SK-N-SH (cell line): ENCODE data around the gene DHRS9. TPM values are rescaled to one million over a fixed set of nuclear protein-coding genes. Genes with fewer than 3 reads are reported as not detected.
"Not testable (repeated sequence)": the region's sequence is repeated elsewhere in the genome, so short reads cannot be mapped to it uniquely, and the experiment has no call there.

Experiments used
- CTCF ChIA-PET: fragments of 300-600, 350-600 bp; formaldehyde crosslinking; extraction: SDS; loops from one replicate; lab custom pipeline; 2021; lab: Yijun Ruan, JAX
- POLR2A ChIA-PET: fragments of 350-600 bp; sonication (Branson Sonifier 250); formaldehyde crosslinking; extraction: SDS; loops from one replicate; lab custom pipeline; 2020; ENCODE audit warnings: antibody characterized with exemption, inconsistent platforms; lab: Yijun Ruan, JAX
- DNase-seq: peaks from one replicate; pipeline ENCODE4 v3.0.0; 2012
- H2AFZ ChIP-seq: fragments of 200-600 bp; sonication (generic); 2 replicates; pipeline ENCODE4 v1.8.1; 2016; ENCODE audit warnings: antibody characterized with exemption, mild to moderate bottlenecking, low read depth
- H3F3A ChIP-seq: fragments of 200-600 bp; sonication (generic); replicated peaks from 2 replicates; pipeline ENCODE3; 2016; ENCODE audit warnings: antibody characterized with exemption, mild to moderate bottlenecking; ENCODE audit not compliant: insufficient read depth
- H3K27ac ChIP-seq, 2 experiments: fragments of 200-500 bp in 1 of 2; fragments of 200-600 bp in 1 of 2; sonication (Bioruptor generic) in 1 of 2; sonication (generic), shearing (Covaris generic) in 1 of 2; 2 replicates each; pipeline versions ENCODE4 v1.5.1 to v1.6.1; 2014 to 2016; ENCODE audit warnings: low read depth in 2 of 2, inconsistent platforms in 1 of 2, low read length in 1 of 2, mild to moderate bottlenecking in 1 of 2, mixed read lengths in 1 of 2
- H3K27me3 ChIP-seq: fragments of 200-600 bp; sonication (generic), shearing (Covaris generic); 2 replicates; pipeline ENCODE4 v1.6.1; 2016; ENCODE audit warnings: mixed run types; ENCODE audit not compliant: insufficient read depth
- H3K36me3 ChIP-seq, 2 experiments: fragments of 200-500 bp in 1 of 2; fragments of 200-600 bp in 1 of 2; sonication (Bioruptor generic) in 1 of 2; sonication (generic) in 1 of 2; replicated peaks in 1 of 2; 2 replicates each; pipeline versions ENCODE3 to v1.5.1; 2014 to 2016; ENCODE audit warnings: low read length in 1 of 2, mild to moderate bottlenecking in 1 of 2; ENCODE audit not compliant: insufficient read depth in 2 of 2, control insufficient read depth in 1 of 2
- H3K4me1 ChIP-seq, 2 experiments: fragments of 200-500 bp in 1 of 2; fragments of 200-600 bp in 1 of 2; sonication (Bioruptor generic) in 1 of 2; sonication (generic), shearing (Covaris generic) in 1 of 2; 2 replicates each; pipeline versions ENCODE4 v1.5.1 to v1.6.1; 2014 to 2016; ENCODE audit warnings: low read depth in 1 of 2, low read length in 1 of 2, mixed run types in 1 of 2; ENCODE audit not compliant: insufficient read depth in 2 of 2, control insufficient read depth in 1 of 2
- H3K4me2 ChIP-seq: fragments of 200-600 bp; sonication (generic), shearing (Covaris generic); 2 replicates; pipeline ENCODE4 v1.6.1; 2017; ENCODE audit warnings: mixed run types
- H3K4me3 ChIP-seq, 2 experiments: fragments of 200-500 bp in 1 of 2; fragments of 200-600 bp in 1 of 2; sonication (Bioruptor generic) in 1 of 2; sonication (generic), shearing (Covaris generic) in 1 of 2; 2 replicates each; pipeline versions ENCODE4 v1.5.1 to v1.8.1; 2014 to 2016; ENCODE audit warnings: low read depth in 2 of 2, inconsistent platforms in 1 of 2, low read length in 1 of 2, mild to moderate bottlenecking in 1 of 2, mixed read lengths in 1 of 2, moderate library complexity in 1 of 2
- H3K79me2 ChIP-seq: fragments of 200-600 bp; sonication (generic); 2 replicates; pipeline ENCODE4 v1.8.1; 2017; ENCODE audit warnings: mild to moderate bottlenecking; ENCODE audit not compliant: insufficient read depth
- H3K9ac ChIP-seq: fragments of 200-600 bp; sonication (generic); 2 replicates; pipeline ENCODE4 v1.6.1; 2017; ENCODE audit warnings: mixed run types
- H3K9me2 ChIP-seq: fragments of 200-600 bp; sonication (generic); 2 replicates; pipeline ENCODE4 v1.6.1; 2017; ENCODE audit warnings: mixed run types
- H3K9me3 ChIP-seq: fragments of 200-600 bp; sonication (generic); 2 replicates; pipeline ENCODE4 v1.6.1; 2017; ENCODE audit warnings: mixed run types, mild to moderate bottlenecking, moderate library complexity
- H4K20me1 ChIP-seq: fragments of 200-600 bp; sonication (generic); 2 replicates; pipeline ENCODE4 v1.6.1; 2017; ENCODE audit warnings: mild to moderate bottlenecking, mixed run types; ENCODE audit not compliant: insufficient read depth
- CHD2 ChIP-seq: fragments of 150-350 bp; IDR thresholded peaks from 2 replicates; pipeline ENCODE4 v1.6.1; 2018; ENCODE audit warnings: low read length; ENCODE audit not compliant: partially characterized antibody
- FOSL2 ChIP-seq: IDR thresholded peaks from 2 replicates; pipeline ENCODE4 v1.4.0; 2012; ENCODE audit warnings: low read depth, mild to moderate bottlenecking, moderate library complexity, borderline replicate concordance
- FOXJ3 ChIP-seq: sonication (generic); formaldehyde crosslinking; IDR thresholded peaks from 2 replicates; pipeline ENCODE4 v1.5.1; 2020; ENCODE audit warnings: mild to moderate bottlenecking, missing genetic modification reagents
- FOXM1 ChIP-seq: IDR thresholded peaks from 2 replicates; pipeline ENCODE4 v1.4.0; 2012; ENCODE audit warnings: low read depth, mild to moderate bottlenecking
- GABPA ChIP-seq: IDR thresholded peaks from 2 replicates; pipeline ENCODE4 v1.4.0; 2012; ENCODE audit warnings: low read depth, mild to moderate bottlenecking
- MEF2A ChIP-seq: IDR thresholded peaks from 2 replicates; pipeline ENCODE4 v1.4.0; 2012; ENCODE audit warnings: low read depth, borderline replicate concordance
- NFIC ChIP-seq: IDR thresholded peaks from 2 replicates; pipeline ENCODE4 v1.4.0; 2012; ENCODE audit warnings: borderline replicate concordance
- NRF1 ChIP-seq: IDR thresholded peaks from 2 replicates; pipeline ENCODE4 v1.6.1; 2012; ENCODE audit warnings: low read depth, mild to moderate bottlenecking, low read length
- POLR2AphosphoS5 ChIP-seq: IDR thresholded peaks from 2 replicates; pipeline ENCODE4 v1.6.1; 2012; ENCODE audit warnings: low read depth, low read length
- RAD21 ChIP-seq: IDR thresholded peaks from 2 replicates; pipeline ENCODE4 v1.6.1; 2012; ENCODE audit warnings: mild to moderate bottlenecking, low read length
- RCOR1 ChIP-seq: fragments of 150-350 bp; IDR thresholded peaks from 2 replicates; pipeline ENCODE4 v1.6.1; 2017; ENCODE audit warnings: antibody characterized with exemption, low read length
- RFX5 ChIP-seq: IDR thresholded peaks from 2 replicates; pipeline ENCODE4 v1.6.1; 2012; ENCODE audit warnings: mild to moderate bottlenecking, improper control_type of control experiment, low read length
- RXRA ChIP-seq: IDR thresholded peaks from 2 replicates; pipeline ENCODE4 v1.4.0; 2012; ENCODE audit warnings: low read depth, mild to moderate bottlenecking, borderline replicate concordance
- SMC3 ChIP-seq: IDR thresholded peaks from 2 replicates; pipeline ENCODE4 v1.6.1; 2012; ENCODE audit warnings: low read depth, low read length, improper control_type of control experiment
- TAF1 ChIP-seq: IDR thresholded peaks from 2 replicates; pipeline ENCODE4 v1.6.1; 2012; ENCODE audit warnings: low read depth, mild to moderate bottlenecking, low read length, moderate library complexity, borderline replicate concordance
- WGBS: methylation state at CpG from one replicate; pipeline ENCODE4 v1.1.6; 2017; ENCODE audit warnings: low lambda C conversion rate; 5-methylcytosine and 5-hydroxymethylcytosine counted together
- polyA plus RNA-seq, 3 experiments: library from polyadenylated mRNA; depleted of rRNA; stranded (reverse); fragments of >200 nt; gene quantifications; 2 replicates each; pipeline ENCODE4 v1.2.3, GENCODE V29; 2012
- TF ChIP-seq, protein P1 (sequence below): fragments of 200-600 bp; sonication (generic); IDR thresholded peaks from 2 replicates; pipeline ENCODE4 v1.6.1; 2017; ENCODE audit warnings: antibody characterized with exemption, mild to moderate bottlenecking, moderate library complexity
- TF ChIP-seq, protein P2 (sequence below): IDR thresholded peaks from 2 replicates; pipeline ENCODE4 v1.4.0; 2012; ENCODE audit warnings: low read depth, borderline replicate concordance
- TF ChIP-seq, protein P3 (sequence below): IDR thresholded peaks from 2 replicates; pipeline ENCODE4 v1.6.1; 2012; ENCODE audit warnings: mild to moderate bottlenecking, low read depth, low read length, moderate library complexity
- TF ChIP-seq, protein P4 (sequence below): IDR thresholded peaks from 2 replicates; pipeline ENCODE4; 2012
- TF ChIP-seq, protein P5 (sequence below): IDR thresholded peaks from 2 replicates; pipeline ENCODE4 v1.4.0; 2012; ENCODE audit warnings: low read depth, borderline replicate concordance

Gene DHRS9
- polyA plus RNA-seq, 1 of the 3 experiments (the other 2 are of a cell fraction) = not detected

GRCh38 chr2:169050476-169051240, 18.7 kb upstream of the DHRS9 start:
- Histone ChIP-seq H3K4me2 (no peak overlapping the region), H3K9ac (no peak overlapping the region), H3K4me3 (no peak overlapping the region), H3F3A (no peaks in the 10 kb centered on the region), H3K4me1 (no peaks in the 10 kb centered on the region), H4K20me1 (no peaks in the 10 kb centered on the region), H3K79me2 (no peaks in the 10 kb centered on the region), H3K27me3 (no peaks in the 10 kb centered on the region), H3K9me2 (no peaks in the 10 kb centered on the region), H3K9me3 (no peaks in the 10 kb centered on the region; the same call in 1 of the 2 replicates), H2AFZ (no peak overlapping the region), H3K27ac (no peak overlapping the region), H3K36me3 (no peaks in the 10 kb centered on the region)
- CTCF ChIA-PET = interaction anchor here (0.9 kb wide), 1 partner anchor 81 kb away, joined by 3 read pairs; no protein-coding TSS in a partner anchor
- WGBS = 66% methylated on average over 5 of the region's 5 CpGs
- POLR2A ChIA-PET = no interaction called here
- no peak for DNase-seq
- TF ChIP-seq NFIC = no peak
- TF ChIP-seq RAD21 = no peak
- no peak for TF ChIP-seq NRF1
- TF ChIP-seq GABPA = no peak
- no peak for TF ChIP-seq CHD2
- no peak for TF ChIP-seq RFX5
- TF ChIP-seq, protein P1, sequence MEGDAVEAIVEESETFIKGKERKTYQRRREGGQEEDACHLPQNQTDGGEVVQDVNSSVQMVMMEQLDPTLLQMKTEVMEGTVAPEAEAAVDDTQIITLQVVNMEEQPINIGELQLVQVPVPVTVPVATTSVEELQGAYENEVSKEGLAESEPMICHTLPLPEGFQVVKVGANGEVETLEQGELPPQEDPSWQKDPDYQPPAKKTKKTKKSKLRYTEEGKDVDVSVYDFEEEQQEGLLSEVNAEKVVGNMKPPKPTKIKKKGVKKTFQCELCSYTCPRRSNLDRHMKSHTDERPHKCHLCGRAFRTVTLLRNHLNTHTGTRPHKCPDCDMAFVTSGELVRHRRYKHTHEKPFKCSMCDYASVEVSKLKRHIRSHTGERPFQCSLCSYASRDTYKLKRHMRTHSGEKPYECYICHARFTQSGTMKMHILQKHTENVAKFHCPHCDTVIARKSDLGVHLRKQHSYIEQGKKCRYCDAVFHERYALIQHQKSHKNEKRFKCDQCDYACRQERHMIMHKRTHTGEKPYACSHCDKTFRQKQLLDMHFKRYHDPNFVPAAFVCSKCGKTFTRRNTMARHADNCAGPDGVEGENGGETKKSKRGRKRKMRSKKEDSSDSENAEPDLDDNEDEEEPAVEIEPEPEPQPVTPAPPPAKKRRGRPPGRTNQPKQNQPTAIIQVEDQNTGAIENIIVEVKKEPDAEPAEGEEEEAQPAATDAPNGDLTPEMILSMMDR = no peak
- TF ChIP-seq FOXJ3 (CRISPR knock-in tag) = no peak
- TF ChIP-seq RXRA = no peak
- TF ChIP-seq, protein P2, sequence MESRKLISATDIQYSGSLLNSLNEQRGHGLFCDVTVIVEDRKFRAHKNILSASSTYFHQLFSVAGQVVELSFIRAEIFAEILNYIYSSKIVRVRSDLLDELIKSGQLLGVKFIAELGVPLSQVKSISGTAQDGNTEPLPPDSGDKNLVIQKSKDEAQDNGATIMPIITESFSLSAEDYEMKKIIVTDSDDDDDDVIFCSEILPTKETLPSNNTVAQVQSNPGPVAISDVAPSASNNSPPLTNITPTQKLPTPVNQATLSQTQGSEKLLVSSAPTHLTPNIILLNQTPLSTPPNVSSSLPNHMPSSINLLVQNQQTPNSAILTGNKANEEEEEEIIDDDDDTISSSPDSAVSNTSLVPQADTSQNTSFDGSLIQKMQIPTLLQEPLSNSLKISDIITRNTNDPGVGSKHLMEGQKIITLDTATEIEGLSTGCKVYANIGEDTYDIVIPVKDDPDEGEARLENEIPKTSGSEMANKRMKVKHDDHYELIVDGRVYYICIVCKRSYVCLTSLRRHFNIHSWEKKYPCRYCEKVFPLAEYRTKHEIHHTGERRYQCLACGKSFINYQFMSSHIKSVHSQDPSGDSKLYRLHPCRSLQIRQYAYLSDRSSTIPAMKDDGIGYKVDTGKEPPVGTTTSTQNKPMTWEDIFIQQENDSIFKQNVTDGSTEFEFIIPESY = no peak
- TF ChIP-seq, protein P3, sequence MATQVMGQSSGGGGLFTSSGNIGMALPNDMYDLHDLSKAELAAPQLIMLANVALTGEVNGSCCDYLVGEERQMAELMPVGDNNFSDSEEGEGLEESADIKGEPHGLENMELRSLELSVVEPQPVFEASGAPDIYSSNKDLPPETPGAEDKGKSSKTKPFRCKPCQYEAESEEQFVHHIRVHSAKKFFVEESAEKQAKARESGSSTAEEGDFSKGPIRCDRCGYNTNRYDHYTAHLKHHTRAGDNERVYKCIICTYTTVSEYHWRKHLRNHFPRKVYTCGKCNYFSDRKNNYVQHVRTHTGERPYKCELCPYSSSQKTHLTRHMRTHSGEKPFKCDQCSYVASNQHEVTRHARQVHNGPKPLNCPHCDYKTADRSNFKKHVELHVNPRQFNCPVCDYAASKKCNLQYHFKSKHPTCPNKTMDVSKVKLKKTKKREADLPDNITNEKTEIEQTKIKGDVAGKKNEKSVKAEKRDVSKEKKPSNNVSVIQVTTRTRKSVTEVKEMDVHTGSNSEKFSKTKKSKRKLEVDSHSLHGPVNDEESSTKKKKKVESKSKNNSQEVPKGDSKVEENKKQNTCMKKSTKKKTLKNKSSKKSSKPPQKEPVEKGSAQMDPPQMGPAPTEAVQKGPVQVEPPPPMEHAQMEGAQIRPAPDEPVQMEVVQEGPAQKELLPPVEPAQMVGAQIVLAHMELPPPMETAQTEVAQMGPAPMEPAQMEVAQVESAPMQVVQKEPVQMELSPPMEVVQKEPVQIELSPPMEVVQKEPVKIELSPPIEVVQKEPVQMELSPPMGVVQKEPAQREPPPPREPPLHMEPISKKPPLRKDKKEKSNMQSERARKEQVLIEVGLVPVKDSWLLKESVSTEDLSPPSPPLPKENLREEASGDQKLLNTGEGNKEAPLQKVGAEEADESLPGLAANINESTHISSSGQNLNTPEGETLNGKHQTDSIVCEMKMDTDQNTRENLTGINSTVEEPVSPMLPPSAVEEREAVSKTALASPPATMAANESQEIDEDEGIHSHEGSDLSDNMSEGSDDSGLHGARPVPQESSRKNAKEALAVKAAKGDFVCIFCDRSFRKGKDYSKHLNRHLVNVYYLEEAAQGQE = no peak
- no peak for TF ChIP-seq FOSL2
- no peak for TF ChIP-seq RCOR1
- TF ChIP-seq TAF1 = no peak
- TF ChIP-seq MEF2A = no peak
- TF ChIP-seq, protein P4, sequence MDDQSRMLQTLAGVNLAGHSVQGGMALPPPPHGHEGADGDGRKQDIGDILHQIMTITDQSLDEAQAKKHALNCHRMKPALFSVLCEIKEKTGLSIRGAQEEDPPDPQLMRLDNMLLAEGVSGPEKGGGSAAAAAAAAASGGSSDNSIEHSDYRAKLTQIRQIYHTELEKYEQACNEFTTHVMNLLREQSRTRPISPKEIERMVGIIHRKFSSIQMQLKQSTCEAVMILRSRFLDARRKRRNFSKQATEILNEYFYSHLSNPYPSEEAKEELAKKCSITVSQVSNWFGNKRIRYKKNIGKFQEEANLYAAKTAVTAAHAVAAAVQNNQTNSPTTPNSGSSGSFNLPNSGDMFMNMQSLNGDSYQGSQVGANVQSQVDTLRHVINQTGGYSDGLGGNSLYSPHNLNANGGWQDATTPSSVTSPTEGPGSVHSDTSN = no peak
- TF ChIP-seq SMC3 = no peak
- no peak for TF ChIP-seq FOXM1
- TF ChIP-seq, protein P5, sequence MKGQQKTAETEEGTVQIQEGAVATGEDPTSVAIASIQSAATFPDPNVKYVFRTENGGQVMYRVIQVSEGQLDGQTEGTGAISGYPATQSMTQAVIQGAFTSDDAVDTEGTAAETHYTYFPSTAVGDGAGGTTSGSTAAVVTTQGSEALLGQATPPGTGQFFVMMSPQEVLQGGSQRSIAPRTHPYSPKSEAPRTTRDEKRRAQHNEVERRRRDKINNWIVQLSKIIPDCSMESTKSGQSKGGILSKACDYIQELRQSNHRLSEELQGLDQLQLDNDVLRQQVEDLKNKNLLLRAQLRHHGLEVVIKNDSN = no peak
- no peak for TF ChIP-seq POLR2AphosphoS5

- DNase-seq, H3K4me2 ChIP-seq, H3K27me3 ChIP-seq, H3K4me1 ChIP-seq, H2AFZ ChIP-seq, H3K4me3 ChIP-seq, H3K36me3 ChIP-seq, H3F3A ChIP-seq, H4K20me1 ChIP-seq, POLR2A ChIA-PET, H3K9ac ChIP-seq, H3K9me2 ChIP-seq, H3K27ac ChIP-seq, H3K9me3 ChIP-seq, H3K79me2 ChIP-seq: not testable (repeated sequence)
- WGBS = 20% methylated on average over 2 of the region's 2 CpGs
- CTCF ChIA-PET = interaction anchor here (1.4 kb wide), 1 partner anchor 55 kb away, joined by 3 read pairs; no protein-coding TSS in a partner anchor
Measured at GRCh38 chr2:169054575-169054974, 14.8 kb upstream of the DHRS9 start.
